ENCODE results near the gene BRI3.

Gene BRI3

DNA sequence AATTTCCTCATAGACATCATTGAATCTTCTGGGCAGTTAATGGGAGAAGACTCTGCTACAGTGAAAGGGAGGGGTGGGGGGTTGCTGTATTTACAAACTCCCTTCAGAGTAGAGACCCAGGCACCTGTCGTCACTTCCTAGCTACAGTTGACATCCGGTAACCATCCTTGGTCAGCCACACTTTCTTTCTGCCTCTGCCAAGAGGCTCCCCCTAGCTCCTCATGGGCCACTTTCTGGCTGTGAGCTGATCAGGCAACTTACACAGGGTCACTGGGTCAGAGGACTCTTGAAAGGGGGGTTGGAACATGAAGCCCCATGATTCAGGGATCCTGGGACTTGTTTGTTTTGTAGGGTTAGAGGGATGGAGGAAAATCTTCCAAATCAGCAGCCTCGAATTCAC is 30.7 kb upstream of the BRI3 start:
- Histone ChIP-seq H3K27ac (peak overlapping the region; percentile 52), H3K4me1 (ENCODE audit: low read depth, poor library complexity, severe bottlenecking) (peaks cover 22% of the 10 kb centered on the region), H4K20me1 (ENCODE audit: insufficient read depth) (no peaks in the 10 kb centered on the region), H3K79me2 (ENCODE audit: insufficient read depth, low read depth) (peaks cover 14% of the 10 kb centered on the region; the same call in 1 of the 2 replicates), H3K27me3 (ENCODE audit: insufficient read depth, low read depth) (no peaks in the 10 kb centered on the region), H3K4me3 (IDR thresholded peaks at IDR 0.05; ENCODE audit: insufficient read depth, low read depth, low read length) (no peak overlapping the region), H3K9ac (peak overlapping the region; percentile 0; the same call in 1 of the 2 replicates), H2AFZ (ENCODE audit: low read depth) (peak overlapping the region; percentile 93; the same call in 1 of the 2 replicates), H3K36me3 (ENCODE audit: insufficient read depth) (no peaks in the 10 kb centered on the region), H3K4me2 (peak overlapping the region; percentile 97)
- TF ChIP-seq, protein P1, sequence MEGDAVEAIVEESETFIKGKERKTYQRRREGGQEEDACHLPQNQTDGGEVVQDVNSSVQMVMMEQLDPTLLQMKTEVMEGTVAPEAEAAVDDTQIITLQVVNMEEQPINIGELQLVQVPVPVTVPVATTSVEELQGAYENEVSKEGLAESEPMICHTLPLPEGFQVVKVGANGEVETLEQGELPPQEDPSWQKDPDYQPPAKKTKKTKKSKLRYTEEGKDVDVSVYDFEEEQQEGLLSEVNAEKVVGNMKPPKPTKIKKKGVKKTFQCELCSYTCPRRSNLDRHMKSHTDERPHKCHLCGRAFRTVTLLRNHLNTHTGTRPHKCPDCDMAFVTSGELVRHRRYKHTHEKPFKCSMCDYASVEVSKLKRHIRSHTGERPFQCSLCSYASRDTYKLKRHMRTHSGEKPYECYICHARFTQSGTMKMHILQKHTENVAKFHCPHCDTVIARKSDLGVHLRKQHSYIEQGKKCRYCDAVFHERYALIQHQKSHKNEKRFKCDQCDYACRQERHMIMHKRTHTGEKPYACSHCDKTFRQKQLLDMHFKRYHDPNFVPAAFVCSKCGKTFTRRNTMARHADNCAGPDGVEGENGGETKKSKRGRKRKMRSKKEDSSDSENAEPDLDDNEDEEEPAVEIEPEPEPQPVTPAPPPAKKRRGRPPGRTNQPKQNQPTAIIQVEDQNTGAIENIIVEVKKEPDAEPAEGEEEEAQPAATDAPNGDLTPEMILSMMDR (conservative IDR thresholded peaks at IDR 0.05; ENCODE audit: low read depth, low read length) = no peak

DNA sequence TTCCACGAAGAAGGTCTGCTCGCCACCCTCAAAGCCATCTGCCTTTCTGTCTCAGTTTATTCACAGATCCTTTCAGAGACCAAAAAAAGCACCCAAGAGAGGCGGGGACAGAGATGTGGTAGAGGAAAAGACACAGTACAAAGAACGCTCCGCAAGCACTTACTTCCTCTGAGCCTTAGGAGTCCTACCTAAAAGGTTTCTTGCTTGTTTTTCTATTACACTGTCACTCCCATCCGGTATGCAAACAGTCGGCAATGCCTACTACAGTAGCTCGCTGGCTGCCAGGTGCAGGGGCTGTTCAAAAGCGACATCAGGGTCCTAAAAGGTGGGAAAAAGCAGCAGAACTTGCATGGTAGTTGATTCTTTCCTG is 30.3 kb upstream of the BRI3 start:
- H3K4me1 ChIP-seq (ENCODE audit: low read depth, poor library complexity, severe bottlenecking) = peaks cover 22% of the 10 kb centered on the region
- TF ChIP-seq, protein P1 (conservative IDR thresholded peaks at IDR 0.05; ENCODE audit: low read depth, low read length) = no peak
- H3K4me3 ChIP-seq (IDR thresholded peaks at IDR 0.05; ENCODE audit: insufficient read depth, low read depth, low read length) = no peak overlapping the region
- H3K27me3 ChIP-seq (ENCODE audit: insufficient read depth, low read depth) = no peaks in the 10 kb centered on the region
- H3K27ac ChIP-seq = peak overlapping the region; percentile 52
- peaks cover 14% of the 10 kb centered on the region; the same call in 1 of the 2 replicates for H3K79me2 ChIP-seq (ENCODE audit: insufficient read depth, low read depth)
- H4K20me1 ChIP-seq (ENCODE audit: insufficient read depth) = no peaks in the 10 kb centered on the region
- H3K9ac ChIP-seq = peak overlapping the region; percentile 0; the same call in 1 of the 2 replicates
- peak overlapping the region; percentile 97 for H3K4me2 ChIP-seq
- no peaks in the 10 kb centered on the region for H3K36me3 ChIP-seq (ENCODE audit: insufficient read depth)
- H2AFZ ChIP-seq (ENCODE audit: low read depth) = peak overlapping the region; percentile 93

DNA sequence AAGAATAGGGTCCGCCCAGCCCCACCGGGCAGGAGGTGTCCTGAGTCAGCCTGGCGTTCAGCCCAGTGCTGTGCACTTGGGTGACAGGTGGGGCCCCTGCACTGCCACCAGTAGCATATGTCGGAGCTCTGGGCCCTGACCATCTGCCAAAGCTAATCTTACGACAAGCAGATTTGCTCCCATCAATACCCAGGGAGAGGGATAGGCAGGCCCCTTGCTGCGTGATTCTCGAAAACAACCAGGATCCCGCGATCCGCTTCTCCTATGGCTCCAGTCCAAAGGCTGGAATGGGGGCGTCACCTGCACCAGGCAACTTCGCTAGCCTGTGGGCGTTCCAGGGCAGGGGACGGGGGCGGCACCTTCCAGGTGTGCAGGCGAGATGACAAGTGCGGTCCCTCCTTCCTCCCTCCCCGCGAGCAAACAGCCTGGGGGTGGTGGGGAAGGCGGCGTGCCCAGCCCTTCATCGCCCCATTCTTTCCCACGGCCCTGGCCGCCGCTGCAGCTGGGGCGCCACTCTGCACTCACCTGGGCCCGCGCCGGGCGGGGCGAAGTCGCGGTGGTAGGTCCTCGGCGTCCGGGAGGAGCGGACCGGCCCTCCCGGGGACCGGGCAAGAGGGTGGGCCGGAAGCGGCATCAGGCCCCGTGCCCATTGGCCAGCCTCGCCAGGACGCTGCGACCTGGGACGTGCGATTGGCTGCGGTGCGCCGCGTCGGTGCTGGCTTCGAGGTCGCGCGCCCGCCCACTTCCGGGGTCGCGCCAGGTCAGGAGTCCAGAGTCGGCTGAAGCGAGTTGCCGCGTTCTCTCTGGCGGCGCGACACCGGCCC is 29.7 kb upstream of the BRI3 start, which contains the start of gene TECPR1:
TSS of gene TECPR1 (minus strand) at position 632 of the 824 bp plus-strand sequence. CDS start 6,086 bp downstream, outside the sequence.
- H3K9ac ChIP-seq = peak within 1 kb of the TSS; percentile 37; the same call in 1 of the 2 replicates
- peak within 1 kb of the TSS; percentile 97 for H3K4me2 ChIP-seq
- TF ChIP-seq, protein P1 (conservative IDR thresholded peaks at IDR 0.05; ENCODE audit: low read depth, low read length) = no peak
- peaks cover 22% of the 10 kb centered on the region for H3K4me1 ChIP-seq (ENCODE audit: low read depth, poor library complexity, severe bottlenecking)
- H3K27me3 ChIP-seq (ENCODE audit: insufficient read depth, low read depth) = no peaks in the 10 kb centered on the region
- no peaks in the 10 kb centered on the region for H4K20me1 ChIP-seq (ENCODE audit: insufficient read depth)
- H3K79me2 ChIP-seq (ENCODE audit: insufficient read depth, low read depth) = peaks cover 14% of the 10 kb centered on the region; the same call in 1 of the 2 replicates
- H3K4me3 ChIP-seq (IDR thresholded peaks at IDR 0.05; ENCODE audit: insufficient read depth, low read depth, low read length) = no peak within 1 kb of the TSS
- H3K36me3 ChIP-seq (ENCODE audit: insufficient read depth) = no peaks in the 10 kb centered on the region
- H2AFZ ChIP-seq (ENCODE audit: low read depth) = peak within 1 kb of the TSS; percentile 93
- H3K27ac ChIP-seq = peak within 1 kb of the TSS; percentile 52

DNA sequence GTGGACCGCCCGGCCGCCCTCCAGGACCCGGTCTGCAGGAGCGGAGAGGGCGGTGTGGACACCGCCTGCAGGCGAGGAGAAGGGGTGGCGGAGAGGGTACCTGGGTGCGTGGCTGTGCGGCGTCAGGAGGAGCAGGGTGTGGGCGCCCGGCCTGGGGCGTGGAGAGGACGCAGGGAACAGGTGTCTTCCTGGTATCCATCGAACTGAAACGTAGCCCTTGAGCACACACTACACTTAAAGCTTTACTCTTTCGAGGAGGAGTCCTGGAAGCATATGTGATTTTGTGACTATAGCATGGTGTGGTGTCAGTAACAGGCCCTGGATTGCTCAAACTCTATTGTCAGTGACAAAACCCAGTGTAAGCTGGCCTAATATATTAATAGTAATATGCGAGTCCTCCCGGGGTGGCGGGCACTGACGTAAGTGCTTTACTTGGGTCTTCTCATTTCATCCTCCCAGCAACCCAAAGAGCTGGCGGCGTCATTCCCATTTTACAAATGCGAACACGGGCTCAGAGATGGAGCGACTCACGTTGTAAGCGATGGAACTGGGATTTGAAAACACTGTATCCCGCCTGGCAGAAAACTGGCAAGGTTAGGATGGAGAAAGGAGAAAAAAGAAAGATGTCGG is 28.9 kb upstream of the BRI3 start:
- peak overlapping the region; percentile 37; the same call in 1 of the 2 replicates for H3K9ac ChIP-seq
- H2AFZ ChIP-seq (ENCODE audit: low read depth) = peak overlapping the region; percentile 93
- H3K4me3 ChIP-seq (IDR thresholded peaks at IDR 0.05; ENCODE audit: insufficient read depth, low read depth, low read length) = no peak overlapping the region
- peaks cover 22% of the 10 kb centered on the region for H3K4me1 ChIP-seq (ENCODE audit: low read depth, poor library complexity, severe bottlenecking)
- H3K27ac ChIP-seq = 0 out of 2 replicates have a peak overlapping the region, but pooled peaks have one; percentile 25
- no peaks in the 10 kb centered on the region for H3K27me3 ChIP-seq (ENCODE audit: insufficient read depth, low read depth)
- TF ChIP-seq, protein P1 (conservative IDR thresholded peaks at IDR 0.05; ENCODE audit: low read depth, low read length) = no peak
- peak overlapping the region; percentile 97 for H3K4me2 ChIP-seq
- no peaks in the 10 kb centered on the region for H4K20me1 ChIP-seq (ENCODE audit: insufficient read depth)
- H3K79me2 ChIP-seq (ENCODE audit: insufficient read depth, low read depth) = peaks cover 14% of the 10 kb centered on the region; the same call in 1 of the 2 replicates
- H3K36me3 ChIP-seq (ENCODE audit: insufficient read depth) = no peaks in the 10 kb centered on the region

All from KMS-11 (cell line).